Testis (tissue), 2 donors: Measurements from ENCODE around the gene MACROD1.

ENCODE experiments used
- POLR2A ChIP-seq: fragments of 450-650 bp; IDR thresholded peaks from one replicate; pipeline ENCODE4 v1.6.1; 2017; ENCODE audit warnings: antibody characterized with exemption, mild to moderate bottlenecking, moderate library complexity
- TF ChIP-seq, protein P1 (sequence below), 3 experiments: fragments of 450-650 bp in 2 of 3; fragments of 200-600 bp in 1 of 3; sonication (generic) in 1 of 3; IDR thresholded peaks; one replicate each; pipeline ENCODE4 v1.5.1; 2016 to 2019; ENCODE audit warnings: antibody characterized with exemption in 3 of 3, mild to moderate bottlenecking in 2 of 3, moderate library complexity in 1 of 3

DNA sequence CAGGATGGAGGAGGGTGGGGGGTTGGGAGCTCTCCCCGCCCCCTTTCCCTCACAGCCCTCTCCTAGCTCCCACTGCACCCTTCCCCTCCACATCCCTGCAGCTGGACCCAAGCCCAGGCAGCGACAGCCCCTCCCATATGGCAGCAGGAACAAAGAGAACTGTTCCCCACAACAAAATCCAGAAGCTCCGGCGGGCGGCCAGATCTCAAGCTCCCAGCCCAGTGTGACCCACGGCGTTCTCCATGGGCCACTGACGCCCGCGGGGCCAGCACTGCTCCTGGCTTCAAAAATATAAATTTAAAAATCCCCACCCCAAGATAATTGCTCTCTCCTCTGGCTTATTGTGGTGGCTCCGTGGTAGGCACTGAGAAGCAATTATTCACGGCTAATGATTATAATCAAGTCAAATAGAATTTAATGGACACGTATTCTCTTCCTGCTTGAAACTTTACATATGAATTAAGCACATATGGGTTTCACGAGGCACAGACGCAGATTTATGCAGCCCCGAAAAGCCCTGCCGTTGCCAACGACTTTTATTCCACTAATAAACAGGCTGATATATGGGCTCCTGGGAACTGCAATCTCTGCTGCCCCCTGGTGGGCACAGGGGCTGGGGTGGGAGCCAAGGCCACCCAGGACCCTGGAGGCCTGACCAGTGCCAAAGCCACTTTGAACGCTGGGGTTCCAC is 17.5 kb downstream of the MACROD1 start:
- TF ChIP-seq, protein P1, sequence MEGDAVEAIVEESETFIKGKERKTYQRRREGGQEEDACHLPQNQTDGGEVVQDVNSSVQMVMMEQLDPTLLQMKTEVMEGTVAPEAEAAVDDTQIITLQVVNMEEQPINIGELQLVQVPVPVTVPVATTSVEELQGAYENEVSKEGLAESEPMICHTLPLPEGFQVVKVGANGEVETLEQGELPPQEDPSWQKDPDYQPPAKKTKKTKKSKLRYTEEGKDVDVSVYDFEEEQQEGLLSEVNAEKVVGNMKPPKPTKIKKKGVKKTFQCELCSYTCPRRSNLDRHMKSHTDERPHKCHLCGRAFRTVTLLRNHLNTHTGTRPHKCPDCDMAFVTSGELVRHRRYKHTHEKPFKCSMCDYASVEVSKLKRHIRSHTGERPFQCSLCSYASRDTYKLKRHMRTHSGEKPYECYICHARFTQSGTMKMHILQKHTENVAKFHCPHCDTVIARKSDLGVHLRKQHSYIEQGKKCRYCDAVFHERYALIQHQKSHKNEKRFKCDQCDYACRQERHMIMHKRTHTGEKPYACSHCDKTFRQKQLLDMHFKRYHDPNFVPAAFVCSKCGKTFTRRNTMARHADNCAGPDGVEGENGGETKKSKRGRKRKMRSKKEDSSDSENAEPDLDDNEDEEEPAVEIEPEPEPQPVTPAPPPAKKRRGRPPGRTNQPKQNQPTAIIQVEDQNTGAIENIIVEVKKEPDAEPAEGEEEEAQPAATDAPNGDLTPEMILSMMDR (IDR thresholded peaks at IDR 0.05), result peak; percentile 88 to 95 (median 94)
- no peak for TF ChIP-seq POLR2A
